ENCODE data around the gene MACROH2A1.

Gene MACROH2A1

DNA sequence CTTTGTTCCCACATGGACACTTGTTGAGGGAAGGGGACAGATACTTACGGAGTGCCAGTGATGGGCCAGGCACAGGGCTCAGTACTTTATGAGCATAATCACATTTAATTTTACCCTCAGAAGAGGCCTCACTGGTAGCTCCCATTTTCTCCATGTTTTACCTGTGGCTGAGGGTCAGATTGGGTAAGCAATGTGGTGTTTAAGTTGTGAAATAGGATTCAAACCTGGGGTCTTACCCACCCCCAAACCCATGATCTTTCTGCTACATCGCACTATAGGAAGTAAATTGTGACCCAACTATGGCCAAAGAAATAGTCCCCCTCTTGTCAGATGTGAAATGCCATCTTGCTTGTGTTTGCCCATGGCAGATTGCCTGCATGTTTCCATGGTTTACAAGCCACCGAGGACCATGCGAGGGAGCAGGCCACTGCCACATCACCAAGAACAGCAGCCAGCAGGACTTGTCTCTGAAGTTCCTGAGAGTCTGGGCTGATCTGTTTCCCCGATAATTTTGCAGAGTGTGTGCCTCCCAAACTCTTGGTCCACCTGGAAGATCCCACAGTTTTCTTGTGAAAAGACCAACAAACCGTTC lies 95.4 kb downstream of the MACROH2A1 start:
- TF ChIP-seq, protein P1, sequence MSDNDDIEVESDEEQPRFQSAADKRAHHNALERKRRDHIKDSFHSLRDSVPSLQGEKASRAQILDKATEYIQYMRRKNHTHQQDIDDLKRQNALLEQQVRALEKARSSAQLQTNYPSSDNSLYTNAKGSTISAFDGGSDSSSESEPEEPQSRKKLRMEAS (IDR thresholded peaks at IDR 0.05): no peak
- TF ChIP-seq CREB1 (IDR thresholded peaks at IDR 0.05; ENCODE audit: low read depth): no peak
- TF ChIP-seq CEBPB (IDR thresholded peaks at IDR 0.05): no peak
- no peak for TF ChIP-seq ZBTB7A (IDR thresholded peaks at IDR 0.05; ENCODE audit: low read depth)
- TF ChIP-seq, protein P2, sequence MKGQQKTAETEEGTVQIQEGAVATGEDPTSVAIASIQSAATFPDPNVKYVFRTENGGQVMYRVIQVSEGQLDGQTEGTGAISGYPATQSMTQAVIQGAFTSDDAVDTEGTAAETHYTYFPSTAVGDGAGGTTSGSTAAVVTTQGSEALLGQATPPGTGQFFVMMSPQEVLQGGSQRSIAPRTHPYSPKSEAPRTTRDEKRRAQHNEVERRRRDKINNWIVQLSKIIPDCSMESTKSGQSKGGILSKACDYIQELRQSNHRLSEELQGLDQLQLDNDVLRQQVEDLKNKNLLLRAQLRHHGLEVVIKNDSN (IDR thresholded peaks at IDR 0.05): no peak
- TF ChIP-seq FOXM1 (IDR thresholded peaks at IDR 0.05; ENCODE audit: borderline replicate concordance, low read depth): no peak
- TF ChIP-seq TCF12 (IDR thresholded peaks at IDR 0.05; ENCODE audit: low read depth): no peak
- no peak for TF ChIP-seq RAD21 (IDR thresholded peaks at IDR 0.05; ENCODE audit: low read depth)
- TF ChIP-seq TEAD4 (IDR thresholded peaks at IDR 0.05): no peak
- TF ChIP-seq NFIC (IDR thresholded peaks at IDR 0.05): no peak
- no peak for TF ChIP-seq EP300 (IDR thresholded peaks at IDR 0.05; ENCODE audit: borderline replicate concordance)
- no peak for TF ChIP-seq YY1 (IDR thresholded peaks at IDR 0.05; ENCODE audit: low read depth)
- TF ChIP-seq, protein P3, sequence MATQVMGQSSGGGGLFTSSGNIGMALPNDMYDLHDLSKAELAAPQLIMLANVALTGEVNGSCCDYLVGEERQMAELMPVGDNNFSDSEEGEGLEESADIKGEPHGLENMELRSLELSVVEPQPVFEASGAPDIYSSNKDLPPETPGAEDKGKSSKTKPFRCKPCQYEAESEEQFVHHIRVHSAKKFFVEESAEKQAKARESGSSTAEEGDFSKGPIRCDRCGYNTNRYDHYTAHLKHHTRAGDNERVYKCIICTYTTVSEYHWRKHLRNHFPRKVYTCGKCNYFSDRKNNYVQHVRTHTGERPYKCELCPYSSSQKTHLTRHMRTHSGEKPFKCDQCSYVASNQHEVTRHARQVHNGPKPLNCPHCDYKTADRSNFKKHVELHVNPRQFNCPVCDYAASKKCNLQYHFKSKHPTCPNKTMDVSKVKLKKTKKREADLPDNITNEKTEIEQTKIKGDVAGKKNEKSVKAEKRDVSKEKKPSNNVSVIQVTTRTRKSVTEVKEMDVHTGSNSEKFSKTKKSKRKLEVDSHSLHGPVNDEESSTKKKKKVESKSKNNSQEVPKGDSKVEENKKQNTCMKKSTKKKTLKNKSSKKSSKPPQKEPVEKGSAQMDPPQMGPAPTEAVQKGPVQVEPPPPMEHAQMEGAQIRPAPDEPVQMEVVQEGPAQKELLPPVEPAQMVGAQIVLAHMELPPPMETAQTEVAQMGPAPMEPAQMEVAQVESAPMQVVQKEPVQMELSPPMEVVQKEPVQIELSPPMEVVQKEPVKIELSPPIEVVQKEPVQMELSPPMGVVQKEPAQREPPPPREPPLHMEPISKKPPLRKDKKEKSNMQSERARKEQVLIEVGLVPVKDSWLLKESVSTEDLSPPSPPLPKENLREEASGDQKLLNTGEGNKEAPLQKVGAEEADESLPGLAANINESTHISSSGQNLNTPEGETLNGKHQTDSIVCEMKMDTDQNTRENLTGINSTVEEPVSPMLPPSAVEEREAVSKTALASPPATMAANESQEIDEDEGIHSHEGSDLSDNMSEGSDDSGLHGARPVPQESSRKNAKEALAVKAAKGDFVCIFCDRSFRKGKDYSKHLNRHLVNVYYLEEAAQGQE (IDR thresholded peaks at IDR 0.05; ENCODE audit: low read depth): no peak

DNA sequence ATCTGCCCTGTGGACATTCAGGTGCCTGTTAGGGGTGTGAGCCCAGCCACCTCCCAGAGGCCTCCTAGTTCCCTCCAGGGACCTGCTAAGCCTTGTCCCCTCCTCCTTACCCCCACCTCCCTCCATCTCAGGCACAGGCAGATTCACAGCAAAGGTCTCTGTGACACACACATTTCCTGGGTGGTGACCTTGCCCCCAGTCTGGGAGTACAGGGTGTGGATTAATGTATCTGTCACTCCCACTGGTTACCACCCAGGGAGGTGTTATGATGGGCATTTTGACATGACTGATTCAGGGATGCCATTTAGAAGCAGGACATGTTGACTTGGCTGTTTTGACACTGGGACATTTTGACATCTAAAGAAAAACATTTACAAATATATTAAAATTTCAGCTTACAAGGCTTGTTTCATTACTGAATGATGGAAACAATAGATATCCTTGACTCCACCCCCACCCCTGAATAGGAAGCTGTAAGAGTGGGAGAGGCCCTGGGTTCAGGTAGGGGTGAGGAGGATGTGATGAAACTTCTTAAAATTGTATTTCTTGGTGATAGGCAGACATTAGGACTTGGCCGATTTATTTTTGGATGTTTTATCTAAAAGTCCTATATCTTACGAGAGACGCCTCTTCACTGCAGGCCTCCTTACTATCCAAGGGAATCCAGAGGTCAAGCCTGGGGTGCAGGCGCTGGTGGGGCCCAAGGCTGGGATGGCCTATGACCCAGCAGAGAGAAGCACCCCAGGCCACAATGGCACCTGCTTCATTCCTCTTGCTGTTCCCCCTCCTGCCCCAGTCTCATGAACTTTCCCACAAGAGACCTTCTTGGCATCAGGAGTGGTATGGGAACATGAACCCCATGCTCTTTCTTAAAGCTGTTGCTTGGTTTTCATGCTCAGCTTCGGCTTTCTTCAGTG lies 101.9 kb downstream of the MACROH2A1 start:
- TF ChIP-seq TAF1 (IDR thresholded peaks at IDR 0.05; ENCODE audit: low read depth) (no peak), EP300 (IDR thresholded peaks at IDR 0.05; ENCODE audit: borderline replicate concordance) (no peak), CREB1 (IDR thresholded peaks at IDR 0.05; ENCODE audit: low read depth) (no peak), FOXM1 (IDR thresholded peaks at IDR 0.05; ENCODE audit: borderline replicate concordance, low read depth) (no peak), TEAD4 (IDR thresholded peaks at IDR 0.05) (no peak), NFIC (IDR thresholded peaks at IDR 0.05) (no peak), RAD21 (IDR thresholded peaks at IDR 0.05; ENCODE audit: low read depth) (no peak), CEBPB (IDR thresholded peaks at IDR 0.05) (no peak), YY1 (IDR thresholded peaks at IDR 0.05; ENCODE audit: low read depth) (no peak)
- TF ChIP-seq, protein P3 (IDR thresholded peaks at IDR 0.05; ENCODE audit: low read depth): no peak
- TF ChIP-seq, protein P2 (IDR thresholded peaks at IDR 0.05): no peak

DNA sequence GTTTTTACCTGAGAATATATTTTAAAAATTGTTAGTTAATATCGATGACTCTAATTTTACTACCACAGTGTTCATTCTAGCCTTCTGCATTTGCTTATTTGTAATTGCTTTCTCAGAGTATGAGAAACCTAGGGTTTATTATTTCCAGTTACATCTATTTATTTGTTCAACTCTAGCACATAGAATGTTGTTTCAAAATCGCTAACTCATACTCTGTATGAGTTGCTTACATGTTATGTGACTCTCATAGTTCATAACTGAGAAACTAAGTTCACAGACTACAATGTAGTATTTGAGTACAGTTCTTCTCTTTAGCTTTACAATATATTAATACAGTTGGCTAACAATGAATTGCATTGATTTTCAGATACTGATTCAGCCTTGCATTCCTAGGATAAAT lies 103.2 kb downstream of the MACROH2A1 start:
- TF ChIP-seq TAF1 (IDR thresholded peaks at IDR 0.05; ENCODE audit: low read depth) (no peak), EGR1 (IDR thresholded peaks at IDR 0.05) (no peak)
- TF ChIP-seq, protein P2 (IDR thresholded peaks at IDR 0.05): no peak

DNA sequence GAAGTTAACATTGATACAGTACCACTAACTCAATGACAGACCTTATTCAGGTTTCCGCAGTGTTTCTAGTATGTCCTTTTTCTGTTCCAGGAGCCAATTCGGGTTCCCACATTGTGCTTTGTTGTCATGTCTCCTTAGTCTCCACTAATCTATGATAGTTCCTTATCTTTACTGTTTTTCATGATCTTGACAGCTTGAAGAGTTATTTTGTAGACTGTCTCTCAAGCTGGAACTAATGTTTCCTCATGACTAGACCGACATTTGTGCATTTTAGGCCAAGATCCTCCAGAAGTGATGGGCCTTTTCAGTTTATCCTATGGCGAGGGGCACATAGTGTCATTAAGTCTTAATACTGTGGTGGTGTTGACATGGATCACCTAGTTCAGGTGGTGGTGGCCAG lies 104.2 kb downstream of the MACROH2A1 start:
- no peak for TF ChIP-seq NFIC (IDR thresholded peaks at IDR 0.05)

DNA sequence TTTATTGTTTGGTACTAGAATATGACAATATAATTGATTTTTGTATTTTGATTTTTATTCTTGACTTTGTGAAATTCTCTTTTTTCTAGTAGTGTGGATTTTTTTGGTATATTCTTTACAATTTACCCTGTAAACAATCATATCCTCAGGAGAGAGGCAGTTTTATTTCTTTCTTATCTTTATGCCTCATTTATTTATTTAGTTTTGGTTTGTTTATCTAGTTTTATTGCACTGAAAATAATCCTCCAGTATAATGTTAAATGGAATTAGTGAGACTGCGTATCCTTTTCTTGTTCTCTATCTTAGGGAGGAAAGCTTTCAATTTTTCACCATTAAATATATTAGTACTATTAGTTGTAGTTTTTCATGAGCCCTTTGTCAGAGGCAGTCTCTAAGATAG lies 109.4 kb downstream of the MACROH2A1 start:
- TF ChIP-seq TAF1 (IDR thresholded peaks at IDR 0.05; ENCODE audit: low read depth): no peak
- TF ChIP-seq YY1 (IDR thresholded peaks at IDR 0.05; ENCODE audit: low read depth): no peak
- TF ChIP-seq TEAD4 (IDR thresholded peaks at IDR 0.05): no peak
- TF ChIP-seq CEBPB (IDR thresholded peaks at IDR 0.05): no peak
- TF ChIP-seq, protein P2 (IDR thresholded peaks at IDR 0.05): no peak
- TF ChIP-seq CREB1 (IDR thresholded peaks at IDR 0.05; ENCODE audit: low read depth): no peak
- no peak for TF ChIP-seq TCF12 (IDR thresholded peaks at IDR 0.05; ENCODE audit: low read depth)
- TF ChIP-seq RAD21 (IDR thresholded peaks at IDR 0.05; ENCODE audit: low read depth): no peak
- TF ChIP-seq EP300 (IDR thresholded peaks at IDR 0.05; ENCODE audit: borderline replicate concordance): no peak
- no peak for TF ChIP-seq EGR1 (IDR thresholded peaks at IDR 0.05)
- no peak for TF ChIP-seq FOXM1 (IDR thresholded peaks at IDR 0.05; ENCODE audit: borderline replicate concordance, low read depth)
- TF ChIP-seq, protein P3 (IDR thresholded peaks at IDR 0.05; ENCODE audit: low read depth): no peak
- TF ChIP-seq ZBTB7A (IDR thresholded peaks at IDR 0.05; ENCODE audit: low read depth): no peak
- TF ChIP-seq, protein P1 (IDR thresholded peaks at IDR 0.05): no peak

Data from Ishikawa (cell line).